OCI-LY3 (cell line): ENCODE data around the gene SHANK3.

Experiments
- H2AFZ ChIP-seq: fragments of 200-600, 300-600 bp; shearing (Covaris generic); 2 replicates; pipeline ENCODE4 v1.6.0; 2014; ENCODE audit warnings: antibody characterized with exemption, low read depth, low read length
- H3K27ac ChIP-seq: fragments of 200-600, 300-600 bp; sonication (generic); 2 replicates; pipeline ENCODE4 v1.5.1; 2014; ENCODE audit warnings: mild to moderate bottlenecking, low read length, moderate library complexity, mixed read lengths
- H3K27me3 ChIP-seq: fragments of 200-600, 300-600 bp; sonication (generic); 2 replicates; pipeline ENCODE4 v1.6.1; 2014; ENCODE audit warnings: low read depth, low read length, mixed read lengths
- H3K36me3 ChIP-seq: fragments of 200-600, 300-600 bp; sonication (generic); replicated peaks from 2 replicates; pipeline ENCODE3; 2014; ENCODE audit warnings: low read depth, low read length, mixed read lengths
- H3K4me1 ChIP-seq: fragments of 300-600, 200-600 bp; sonication (generic); 2 replicates; pipeline ENCODE4 v1.6.1; 2014; ENCODE audit warnings: low read length, mixed read lengths
- H3K4me2 ChIP-seq: fragments of 200-600, 300-600 bp; sonication (generic); 2 replicates; pipeline ENCODE4 v1.6.1; 2014; ENCODE audit warnings: low read length, mixed read lengths
- H3K4me3 ChIP-seq: fragments of 300-600, 200-600 bp; sonication (generic); 2 replicates; pipeline ENCODE4 v1.5.1; 2014; ENCODE audit warnings: antibody characterized with exemption, mild to moderate bottlenecking, low read length, moderate library complexity
- H3K79me2 ChIP-seq: fragments of 300-600, 200-600 bp; shearing (Covaris generic); 2 replicates; pipeline ENCODE4 v1.6.1; 2014; ENCODE audit warnings: mild to moderate bottlenecking, low read length, mixed read lengths
- H3K9ac ChIP-seq: fragments of 300-600, 200-600 bp; shearing (Covaris generic); 2 replicates; pipeline ENCODE4 v1.6.0; 2014; ENCODE audit warnings: mild to moderate bottlenecking, low read length, moderate library complexity
- H3K9me3 ChIP-seq: fragments of 200-600, 300-600 bp; shearing (Covaris generic); 2 replicates; pipeline ENCODE4 v1.6.1; 2014; ENCODE audit warnings: low read length, mixed read lengths; ENCODE audit not compliant: insufficient read depth
- H4K20me1 ChIP-seq: fragments of 200-600, 300-600 bp; sonication (generic); 2 replicates; pipeline ENCODE4 v1.6.1; 2016; ENCODE audit warnings: low read length, mixed read lengths; ENCODE audit not compliant: insufficient read depth
- CTCF ChIP-seq: fragments of 200-600, 300-600 bp; sonication (generic); IDR thresholded peaks from 2 replicates; pipeline ENCODE4 v1.5.1; 2014; ENCODE audit warnings: antibody characterized with exemption, low read length, low read depth
- EZH2phosphoT487 ChIP-seq: fragments of 200-600 bp; shearing (Covaris generic); IDR thresholded peaks from 2 replicates; pipeline ENCODE4 v1.6.1; 2018; ENCODE audit warnings: antibody characterized with exemption, mixed run types, low read depth

SHANK3 gene

GRCh38 chr22:50628543-50629134 is 44.0 kb upstream of the SHANK3 start:
- peak overlapping the region; percentile 95 for H3K4me2 ChIP-seq
- TF ChIP-seq CTCF (no peak), EZH2phosphoT487 (no peak)
- H3K9ac ChIP-seq = peak overlapping the region; percentile 69
- no peak overlapping the region for H3K27ac ChIP-seq
- H3K36me3 ChIP-seq = no peaks in the 10 kb centered on the region
- peak overlapping the region; percentile 29; the same call in 1 of the 2 replicates for H2AFZ ChIP-seq
- peak overlapping the region; percentile 88 for H3K4me3 ChIP-seq
- H3K27me3 ChIP-seq = no peaks in the 10 kb centered on the region
- peaks cover 4% of the 10 kb centered on the region for H3K4me1 ChIP-seq
- no peaks in the 10 kb centered on the region for H3K79me2 ChIP-seq
- H3K9me3 ChIP-seq = no peaks in the 10 kb centered on the region
- no peaks in the 10 kb centered on the region for H4K20me1 ChIP-seq

GRCh38 chr22:50630376-50630775 is 42.2 kb upstream of the SHANK3 start:
- Histone ChIP-seq H3K27ac (no peak overlapping the region), H3K4me3 (no peak overlapping the region), H3K9me3 (no peaks in the 10 kb centered on the region), H3K4me2 (no peak overlapping the region), H3K27me3 (no peaks in the 10 kb centered on the region), H2AFZ (no peak overlapping the region), H3K79me2 (no peaks in the 10 kb centered on the region), H4K20me1 (no peaks in the 10 kb centered on the region), H3K36me3 (no peaks in the 10 kb centered on the region), H3K4me1 (peaks cover 4% of the 10 kb centered on the region), H3K9ac (no peak overlapping the region)
- TF ChIP-seq EZH2phosphoT487 (no peak), CTCF (no peak)

GRCh38 chr22:50633086-50633485 is 39.5 kb upstream of the SHANK3 start:
- Histone ChIP-seq H3K9ac (no peak overlapping the region), H2AFZ (no peak overlapping the region)
- TF ChIP-seq CTCF (no peak), EZH2phosphoT487 (no peak)

GRCh38 chr22:50633771-50634170 is 38.9 kb upstream of the SHANK3 start:
- no peak overlapping the region for H3K9ac ChIP-seq
- no peak for TF ChIP-seq CTCF
- no peaks in the 10 kb centered on the region for H3K9me3 ChIP-seq
- no peaks in the 10 kb centered on the region for H3K79me2 ChIP-seq
- H3K4me1 ChIP-seq = peaks cover under 1% of the 10 kb centered on the region; the same call in 1 of the 2 replicates
- H3K4me2 ChIP-seq = no peak overlapping the region
- H3K27me3 ChIP-seq = no peaks in the 10 kb centered on the region
- no peaks in the 10 kb centered on the region for H3K36me3 ChIP-seq
- H4K20me1 ChIP-seq = no peaks in the 10 kb centered on the region
- H3K4me3 ChIP-seq = no peak overlapping the region
- H3K27ac ChIP-seq = no peak overlapping the region
- H2AFZ ChIP-seq = no peak overlapping the region

More at GRCh38 chr22:50633086-50633485, 39.5 kb upstream of the SHANK3 start:
- Histone ChIP-seq H3K9me3 (no peaks in the 10 kb centered on the region), H4K20me1 (no peaks in the 10 kb centered on the region), H3K36me3 (no peaks in the 10 kb centered on the region), H3K4me1 (peaks cover 4% of the 10 kb centered on the region; the same call in 1 of the 2 replicates), H3K79me2 (no peaks in the 10 kb centered on the region), H3K4me3 (no peak overlapping the region), H3K27me3 (no peaks in the 10 kb centered on the region), H3K27ac (no peak overlapping the region), H3K4me2 (no peak overlapping the region)
